Stimulated activated CD8-positive, alpha-beta memory T cell treated with anti-CD3 and anti-CD28 coated beads, Interleukin-4, amount 100 ng/mL, for 1 hour (primary cell): ENCODE measurements around the gene KLHL2.
"Not testable (repeated sequence)": the region's sequence is repeated elsewhere in the genome, so short reads cannot be mapped to it uniquely, and the experiment has no call there.

ENCODE experiments used
- DNase-seq, 2 donors: peaks; one replicate each; pipeline ENCODE4 v3.0.0-alpha.2; 2020; ENCODE audit warnings: low read depth in 2 of 2, low spot score in 1 of 2

KLHL2 gene

DNA sequence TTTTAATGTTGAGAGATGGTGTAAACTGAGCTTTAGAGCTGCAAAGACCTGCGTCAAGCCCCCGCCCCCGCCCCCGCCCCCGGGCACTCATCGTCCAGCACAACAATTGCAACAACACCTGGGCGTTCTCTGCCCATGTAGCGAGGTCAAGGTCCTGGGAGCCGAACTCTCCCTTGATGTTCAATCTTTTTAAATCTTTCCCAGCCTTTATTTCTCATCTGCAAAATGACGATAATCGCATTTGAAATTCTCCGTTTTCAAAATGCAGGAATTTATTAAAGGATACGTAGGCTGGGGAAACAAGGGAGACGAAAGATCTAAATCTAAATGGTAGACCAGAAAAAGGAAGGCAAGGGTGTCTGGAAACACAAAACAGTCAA, 119.5 kb downstream of the KLHL2 start:
- DNase-seq: no peak

DNA sequence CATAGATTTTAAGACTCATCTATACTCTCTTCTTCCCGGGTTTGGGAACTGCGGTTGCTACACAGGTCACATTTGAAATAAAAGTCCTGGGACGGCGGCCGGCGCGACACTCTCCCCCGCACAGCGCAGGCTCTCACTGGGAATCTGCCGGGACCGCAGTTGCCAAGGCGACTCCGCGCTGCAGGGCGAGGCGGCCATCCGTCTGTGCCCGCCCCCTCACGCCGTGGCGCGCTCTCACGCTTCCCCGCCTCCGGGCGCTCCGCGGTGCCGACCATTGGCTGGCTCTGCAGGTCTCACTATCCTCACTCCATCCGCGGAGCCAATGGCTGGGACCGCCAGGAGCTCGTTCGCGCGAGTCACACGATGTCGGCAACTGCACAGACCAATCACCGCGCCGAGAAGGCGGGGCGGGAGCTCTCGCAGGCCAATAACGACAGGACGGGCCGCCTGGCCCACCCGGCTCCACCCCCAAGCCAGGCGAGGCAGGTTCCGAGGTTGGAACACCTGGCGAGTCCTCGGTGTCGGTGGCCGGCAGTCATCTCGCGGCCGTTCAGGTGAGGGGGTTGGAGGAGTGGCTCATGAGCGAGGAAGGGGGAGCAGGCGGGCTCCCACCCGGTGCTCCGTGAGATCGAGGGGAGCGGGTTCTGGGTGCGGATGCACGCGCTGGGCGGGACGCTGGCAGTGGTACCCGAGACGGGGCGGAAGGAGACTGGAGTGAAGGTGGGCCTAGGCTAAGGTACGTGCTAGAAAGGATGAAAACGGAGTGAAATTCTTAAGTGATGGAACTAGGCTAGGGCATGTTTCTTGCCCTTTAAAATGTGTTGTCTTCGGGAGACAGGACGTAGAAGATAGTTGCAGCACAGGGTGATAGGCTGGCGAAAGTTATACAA, 120.1 kb downstream of the KLHL2 start, which contains the start of gene MSMO1:
Gene MSMO1 (plus strand): TSS at position 459 of the 890 bp plus-strand sequence. CDS start 5,702 bp downstream, outside the sequence.
- DNase-seq: peak; percentile 93 to 97

DNA sequence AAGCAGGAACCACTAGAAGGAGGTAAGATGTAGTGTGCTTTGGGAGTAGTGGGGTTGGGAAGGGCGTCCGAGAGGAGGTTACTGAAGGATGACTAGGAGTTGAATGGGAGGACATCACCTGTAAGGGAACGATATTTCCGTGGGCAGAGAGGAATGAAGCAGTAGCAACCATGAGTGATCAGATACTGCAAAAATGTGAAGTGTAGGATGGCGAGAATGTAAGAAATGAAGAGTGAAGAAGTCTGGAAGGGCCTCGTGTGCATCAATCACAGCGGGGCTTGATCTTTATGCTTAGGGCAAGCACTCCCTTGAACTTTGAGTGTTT, 120.7 kb downstream of the KLHL2 start:
- DNase-seq: no peak

DNA sequence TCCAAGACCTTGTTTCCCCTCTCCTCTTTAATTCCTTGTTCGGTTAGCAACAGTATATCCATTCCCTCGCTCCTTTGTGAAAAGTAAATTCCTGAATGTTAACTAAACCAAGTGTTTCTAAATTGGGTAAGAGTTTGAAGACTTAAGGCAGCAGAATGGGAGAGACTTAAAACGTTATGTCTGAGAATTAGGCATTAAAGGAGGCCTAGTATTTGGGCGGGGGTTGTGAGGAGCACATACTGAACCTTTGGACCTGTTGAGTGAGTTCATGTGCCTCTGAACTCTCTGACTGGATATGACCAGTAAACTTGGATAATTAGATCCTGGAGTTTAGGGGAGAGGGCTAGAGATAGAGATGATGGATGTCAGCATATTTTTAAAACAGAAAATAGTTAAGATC, 121.3 kb downstream of the KLHL2 start:
- no peak for DNase-seq

- no peak for DNase-seq
Measured at GRCh38 chr4:165330071-165330470, 122.7 kb downstream of the KLHL2 start.

- no peak for DNase-seq
Measured at GRCh38 chr4:165330666-165331065, 123.3 kb downstream of the KLHL2 start.

DNA sequence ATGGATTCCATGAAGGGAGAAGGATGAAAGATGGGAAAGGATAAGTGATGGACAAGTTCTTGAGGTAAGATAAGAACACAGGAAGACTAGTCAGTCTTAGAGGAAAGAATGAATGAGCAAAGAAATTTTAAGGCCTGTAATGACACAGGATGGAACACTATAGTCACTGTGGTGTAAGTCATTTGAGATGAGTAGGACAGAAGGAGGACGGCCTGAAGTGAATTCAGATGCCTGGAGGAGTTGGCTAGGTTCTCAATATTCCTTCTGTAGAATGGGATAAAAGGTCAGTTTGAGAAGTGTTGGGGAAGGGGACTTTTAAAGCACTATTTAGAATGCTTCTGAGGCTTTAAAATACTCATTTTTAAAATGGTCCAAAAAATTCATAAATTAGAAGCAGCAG, 124.0 kb downstream of the KLHL2 start:
- no peak for DNase-seq

- no peak for DNase-seq
Measured at GRCh38 chr4:165331823-165332222, 124.5 kb downstream of the KLHL2 start.

- no peak for DNase-seq
Measured at GRCh38 chr4:165332502-165332901, 125.1 kb downstream of the KLHL2 start.

DNA sequence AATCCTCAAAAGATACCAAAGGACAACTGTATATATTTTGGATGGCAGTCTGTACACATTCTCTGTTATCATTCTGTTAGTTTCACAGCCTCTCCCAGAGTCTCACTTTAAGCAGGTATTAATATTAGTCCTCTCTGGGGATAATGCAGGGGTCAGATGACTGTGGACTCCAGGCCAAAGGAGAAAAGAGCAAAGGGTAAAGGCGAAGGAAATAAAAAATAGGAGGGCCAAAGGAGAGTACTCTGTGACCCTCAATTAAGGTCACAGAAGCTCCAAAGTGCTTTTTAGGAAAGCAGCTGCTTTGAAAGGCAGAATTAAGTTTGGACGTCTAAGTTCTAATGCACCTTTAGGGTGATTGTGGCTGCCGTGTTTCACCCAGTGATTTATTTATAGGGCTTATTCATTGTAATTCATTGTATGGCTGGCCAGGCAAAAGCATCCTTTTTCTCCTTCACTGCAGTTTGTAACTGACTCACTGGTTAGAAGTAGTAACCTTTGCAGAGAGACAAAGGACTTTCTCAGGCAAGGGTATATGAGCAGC, 127.9 kb downstream of the KLHL2 start:
- DNase-seq: no peak

- DNase-seq: no peak
Measured at GRCh38 chr4:165336743-165337142, 129.4 kb downstream of the KLHL2 start.

DNA sequence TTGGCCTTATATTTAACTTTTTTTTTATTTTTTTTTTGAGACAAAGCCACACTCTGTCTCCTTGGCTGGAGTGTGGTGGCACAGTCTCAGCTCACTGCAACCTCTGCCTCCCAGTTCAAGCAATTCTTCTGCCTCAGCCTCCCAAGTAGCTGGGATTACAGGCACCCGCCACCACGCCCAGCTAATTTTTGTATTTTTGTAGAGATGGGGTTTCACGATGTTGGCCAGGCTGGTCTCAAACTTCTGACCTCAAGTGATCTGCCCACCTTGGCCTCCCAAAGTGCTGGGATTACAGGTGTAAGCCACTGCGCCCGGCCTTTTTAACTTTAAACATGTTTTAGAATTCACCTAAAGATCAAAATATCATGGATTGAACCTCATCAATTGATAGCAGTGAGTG, 135.0 kb downstream of the KLHL2 start:
- not testable (repeated sequence) for DNase-seq

GRCh38 chr4:165343353-165344191, 136.2 kb downstream of the KLHL2 start:
- no peak for DNase-seq

GRCh38 chr4:165345666-165346417, 138.5 kb downstream of the KLHL2 start:
- DNase-seq: no peak

- DNase-seq: no peak
Measured at GRCh38 chr4:165347647-165348569, 140.5 kb downstream of the KLHL2 start.

- no peak for DNase-seq
Measured at GRCh38 chr4:165351359-165352130, 144.2 kb downstream of the KLHL2 start.

DNA sequence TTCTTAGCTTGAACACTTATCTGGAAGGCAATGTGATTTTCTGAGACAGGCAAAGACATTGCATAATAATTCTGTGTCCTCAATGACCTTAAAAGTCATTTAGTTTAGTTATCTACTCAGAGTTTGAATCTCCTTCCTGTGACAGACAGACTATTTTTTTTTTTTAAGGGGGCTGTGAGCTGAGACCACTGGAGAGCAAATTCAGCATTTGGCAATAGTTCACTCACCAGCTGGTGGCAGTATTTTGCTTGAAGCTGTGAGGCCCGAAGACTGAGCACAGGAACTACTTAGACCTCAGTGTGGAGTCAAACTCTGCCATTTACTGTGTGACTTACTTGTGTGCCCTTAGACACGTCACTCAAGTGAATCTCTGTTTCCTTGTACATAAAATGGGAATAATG, 148.5 kb downstream of the KLHL2 start:
- no peak for DNase-seq

- DNase-seq: no peak
Measured at GRCh38 chr4:165359506-165359905, 152.1 kb downstream of the KLHL2 start.

- no peak for DNase-seq
Measured at GRCh38 chr4:165360041-165360695, 152.8 kb downstream of the KLHL2 start.
